GM12878 (cell line): ENCODE measurements around the gene MPC2. TPM values are rescaled to one million over a fixed set of nuclear protein-coding genes. Genes with fewer than 3 reads are reported as not detected.
A peak's percentile ranks its signal among the peaks of the same experiment; 100 is the strongest.

Source experiments
- ATAC-seq: fragments of 200-7000 bp; cut with Tn5 transposase; 3 replicates; pipeline ENCODE4 v1.9.1; 2020; ENCODE audit warnings: mild to moderate bottlenecking, moderate library complexity
- BruUV-seq: library from RNA; stranded (reverse); fragments of 400-500 nt; replicated peaks from 2 replicates; lab custom pipeline; 2021; lab: Mats Ljungman, UMichigan
- CTCF ChIA-PET: fragments of 300-600 bp; sonication (Branson Sonifier 250); formaldehyde crosslinking; extraction: SDS; loops from one replicate; lab custom pipeline; 2021; ENCODE audit warnings: inconsistent platforms; lab: Yijun Ruan, JAX
- POLR2A ChIA-PET: fragments of 350-600 bp; formaldehyde crosslinking; extraction: SDS; loops from one replicate; lab custom pipeline; 2021; ENCODE audit warnings: inconsistent platforms; lab: Charles Lee
- RAD21 ChIA-PET: fragments of 300-600 bp; sonication (Branson Sonifier 250); formaldehyde crosslinking; loops from one replicate; lab custom pipeline; 2023; ENCODE audit warnings: antibody characterized with exemption; ENCODE audit not compliant: unreplicated experiment; lab: Charles Lee
- SMC1A ChIA-PET: fragments of 300-600 bp; sonication (Branson Sonifier 250); formaldehyde crosslinking; loops from one replicate; lab custom pipeline; 2023; ENCODE audit not compliant: unreplicated experiment, uncharacterized antibody; lab: Charles Lee
- DNase-seq: peaks from one replicate; pipeline ENCODE4 v3.0.0-alpha.2; 2011; ENCODE audit warnings: low read depth, low spot score
- FAIRE-seq: peaks from 3 replicates; lab custom pipeline; 2011; peaks lifted over from hg19 to GRCh38; lab: Jason Lieb, UNC
- H2AFZ ChIP-seq: 2 replicates; pipeline ENCODE4 v1.6.0; 2011; ENCODE audit warnings: low read depth, low read length, control low read depth; ENCODE audit not compliant: control insufficient read depth
- H3K27ac ChIP-seq: 2 replicates; pipeline ENCODE4 v1.5.1; 2011; ENCODE audit warnings: control low read depth; ENCODE audit not compliant: control insufficient read depth, insufficient read depth
- H3K27me3 ChIP-seq, 2 experiments: replicated peaks in 1 of 2; 2 replicates each; pipeline versions ENCODE4 v1.6.0 to v1.6.1; 2011; ENCODE audit warnings: low read length in 1 of 2; ENCODE audit not compliant: control insufficient read depth in 2 of 2, insufficient read depth in 2 of 2
- H3K36me3 ChIP-seq, 2 experiments: 2 replicates each; pipeline ENCODE4 v1.5.1; 2011; ENCODE audit warnings: low read length in 1 of 2; ENCODE audit not compliant: control insufficient read depth in 2 of 2, insufficient read depth in 2 of 2
- H3K4me1 ChIP-seq: 2 replicates; pipeline ENCODE4 v1.6.1; 2011; ENCODE audit warnings: mild to moderate bottlenecking, low read length, moderate library complexity, mixed read lengths; ENCODE audit not compliant: control insufficient read depth, insufficient read depth
- H3K4me2 ChIP-seq: 2 replicates; pipeline ENCODE4 v1.6.0; 2011; ENCODE audit warnings: control low read depth; ENCODE audit not compliant: control insufficient read depth, insufficient read depth
- H3K4me3 ChIP-seq: fragments of 200-600 bp; sonication (generic); 2 replicates; pipeline ENCODE4 v1.5.1; 2016
- H3K79me2 ChIP-seq: 2 replicates; pipeline ENCODE4 v1.6.0; 2011; ENCODE audit warnings: low read length; ENCODE audit not compliant: control insufficient read depth, insufficient read depth
- H3K9ac ChIP-seq: 2 replicates; pipeline ENCODE4 v1.8.0; 2011; ENCODE audit warnings: low read length, control low read depth, mixed read lengths; ENCODE audit not compliant: control insufficient read depth, insufficient read depth
- H3K9me3 ChIP-seq: replicated peaks from 3 replicates; pipeline ENCODE4 v1.5.1; 2011; ENCODE audit warnings: mild to moderate bottlenecking, low read length; ENCODE audit not compliant: control insufficient read depth, insufficient read depth
- H4K20me1 ChIP-seq: 2 replicates; pipeline ENCODE4 v1.6.0; 2011; ENCODE audit not compliant: control insufficient read depth, insufficient read depth
- ATF7 ChIP-seq: fragments of 450-650 bp; IDR thresholded peaks from 2 replicates; pipeline ENCODE4 v1.6.1; 2016; ENCODE audit warnings: low read depth, mild to moderate bottlenecking
- BACH1 ChIP-seq: fragments of 450-650 bp; IDR thresholded peaks from 2 replicates; pipeline ENCODE4 v1.6.1; 2017; ENCODE audit warnings: mild to moderate bottlenecking, borderline replicate concordance
- CUX1 ChIP-seq: IDR thresholded peaks from 2 replicates; pipeline ENCODE4 v1.6.1; 2012; ENCODE audit warnings: improper control_type of control experiment, low read depth, low read length; ENCODE audit not compliant: insufficient replicate concordance
- MEF2A ChIP-seq: IDR thresholded peaks from 2 replicates; pipeline ENCODE4 v1.6.1; 2011; ENCODE audit warnings: low read depth, mild to moderate bottlenecking, low read length, moderate library complexity; ENCODE audit not compliant: insufficient read depth
- MTA2 ChIP-seq: fragments of 450-650 bp; IDR thresholded peaks from 2 replicates; pipeline ENCODE4 v1.6.1; 2016; ENCODE audit warnings: low read depth, mild to moderate bottlenecking, moderate library complexity
- RCOR1 ChIP-seq: conservative IDR thresholded peaks from 2 replicates; pipeline ENCODE4 v1.6.1; 2012; ENCODE audit warnings: low read depth, low read length, improper control_type of control experiment
- WGBS: methylation state at CpG from one replicate; pipeline ENCODE4 v1.1.6; 2016; ENCODE audit warnings: low lambda C conversion rate; ENCODE audit not compliant: insufficient replicate concordance, insufficient coverage; ENCODE audit errors: missing lambda C conversion rate; 5-methylcytosine and 5-hydroxymethylcytosine counted together
- in situ Hi-C: fragments of 300-500 bp; cut with MboI; formaldehyde crosslinking; loops from 9 replicates; pipeline ENCODE4 v1.14.3; 2018; ENCODE audit warnings: mixed read lengths
- intact Hi-C: fragments of 100-400 bp; cut with micrococcal nuclease; formaldehyde crosslinking; loops from one replicate; pipeline ENCODE4 v1.14.2; 2022; ENCODE audit not compliant: unreplicated experiment
- polyA plus RNA-seq, 11 experiments: library from polyadenylated mRNA; depleted of rRNA in 4 of 11; unstranded in 6 of 11; stranded (reverse) in 5 of 11; fragments of >200 nt; fragmentation: Nextera tagmentation in 4 of 11; fragmentation: Illumina TruSeq in 1 of 11; extraction: Ambion mirVana in 4 of 11; extraction: Trizol in 1 of 11; gene quantifications; 1 replicate in 1 of 11; 2 replicates in 10 of 11; pipeline versions ENCODE4 v1.2.1 to v1.2.3, GENCODE V29; 2011 to 2016; ENCODE audit warnings: inconsistent platforms in 2 of 11, missing spikeins in 2 of 11, low read depth in 1 of 11
- total RNA-seq, 4 experiments: library from RNA; depleted of rRNA in 3 of 4; stranded (reverse); fragments of >200 nt in 3 of 4; fragmentation: Illumina TruSeq in 1 of 4; extraction: Trizol in 1 of 4; gene quantifications; 2 replicates each; pipeline versions ENCODE4 v1.2.1 to v1.2.3, GENCODE V29; 2013 to 2021

The MPC2 gene
- total and polyA plus RNA-seq, 10 of the 15 experiments (the other 5 are each of a cell fraction or from before 2014, with no cell fraction given): 22.5 to 164 (median 63.3) TPM

- RAD21 ChIA-PET: interaction anchor here (1.1 to 1.2 kb wide), 2 partner anchors 10 to 160 kb away, joined by 3 to 4 read pairs; no protein-coding TSS in a partner anchor
- in situ Hi-C loops: no loop called here
- no peak overlapping the region for H3K4me2 ChIP-seq
Measured at GRCh38 chr1:167922023-167922422, 14.8 kb downstream of the MPC2 start.

GRCh38 chr1:167916766-167917511 is 19.9 kb downstream of the MPC2 start:
- ChIA-PET POLR2A (interaction anchor here (0.7 to 1.0 kb wide), 2 partner anchors 17 to 19 kb away, joined by 5 to 6 read pairs; partner anchors contain the start of gene DCAF6), CTCF (interaction anchor here (1.0 kb wide), 1 partner anchor 167 kb away, joined by 3 read pairs; no protein-coding TSS in a partner anchor), RAD21 (no interaction called here), SMC1A (interaction anchor here (0.8 to 1.5 kb wide), 2 partner anchors 21 to 83 kb away, joined by 3 read pairs; no protein-coding TSS in a partner anchor)
- WGBS: 89% methylated on average over 6 of the region's 6 CpGs
- H4K20me1 ChIP-seq: no peaks in the 10 kb centered on the region
- H3K36me3 ChIP-seq: peaks cover 2% of the 10 kb centered on the region in 2 experiments; a peak in 2 of 4 replicates
- ATAC-seq (peak; percentile 30; the same call in 2 of the 3 replicates), DNase-seq (no peak), FAIRE-seq (no peak)
- no peaks in the 10 kb centered on the region for H3K79me2 ChIP-seq
- no peaks in the 10 kb centered on the region for H3K27me3 ChIP-seq
- H3K9ac ChIP-seq: no peak overlapping the region
- in situ Hi-C loops: no loop called here
- H3K27ac ChIP-seq: no peak overlapping the region
- intact Hi-C loops: no loop called here
- no peaks in the 10 kb centered on the region for H3K4me1 ChIP-seq
- no TSS peak for BruUV-seq
- no peaks in the 10 kb centered on the region for H3K9me3 ChIP-seq
- no peak overlapping the region for H3K4me2 ChIP-seq
- H3K4me3 ChIP-seq: no peak overlapping the region
- no peak overlapping the region for H2AFZ ChIP-seq
- TF ChIP-seq CUX1 (no peak), BACH1 (no peak), MTA2 (peak; percentile 60)

More at GRCh38 chr1:167922023-167922422, 14.8 kb downstream of the MPC2 start:
- no peaks in the 10 kb centered on the region for H3K27me3 ChIP-seq
- ChIA-PET POLR2A (interaction anchor here (1.0 kb wide), 1 partner anchor 14 kb away, joined by 5 read pairs; no protein-coding TSS in a partner anchor), SMC1A (interaction anchor here (1.0 to 2.2 kb wide), 5 partner anchors 12 to 160 kb away, joined by 3 to 10 read pairs (median 7); partner anchors contain the start of gene DCAF6), CTCF (interaction anchor here (0.8 to 1.2 kb wide), 2 partner anchors 12 to 13 kb away, joined by 3 read pairs; no protein-coding TSS in a partner anchor)
- H3K4me3 ChIP-seq: no peak overlapping the region
- ATAC-seq (peak; percentile 76), DNase-seq (no peak), FAIRE-seq (peak; percentile 82)
- no peak for TF ChIP-seq RCOR1
- TF ChIP-seq MEF2A: peak; percentile 55; the same call in 1 of the 2 replicates
- 0 out of 2 replicates have a peak, but pooled peaks have one; percentile 31 for TF ChIP-seq ATF7
- peaks cover under 1 to 2% of the 10 kb centered on the region in 2 experiments; a peak in 2 of 4 replicates for H3K36me3 ChIP-seq
- no TSS peak for BruUV-seq
- no peaks in the 10 kb centered on the region for H4K20me1 ChIP-seq
- no peak overlapping the region for H2AFZ ChIP-seq
- peaks cover 5% of the 10 kb centered on the region; the same call in 1 of the 2 replicates for H3K4me1 ChIP-seq
- H3K9ac ChIP-seq: no peak overlapping the region
- H3K9me3 ChIP-seq: no peaks in the 10 kb centered on the region
- intact Hi-C loops: no loop called here
- no peak overlapping the region for H3K27ac ChIP-seq
- H3K79me2 ChIP-seq: peaks cover 6% of the 10 kb centered on the region
